K562 (cell line): ENCODE data around the gene SIRT2. TPM values are rescaled to one million over a fixed set of nuclear protein-coding genes. Genes with fewer than 3 reads are reported as not detected.

ENCODE experiments used
- CBFA2T3 ChIP-seq: fragments of 450-650 bp; IDR thresholded peaks from 2 replicates; pipeline ENCODE4 v1.6.1; 2017
- GTF2E2 ChIP-seq: fragments of 200-800 bp; sonication (Bioruptor generic); IDR thresholded peaks from 2 replicates; pipeline ENCODE4 v1.6.1; 2016; ENCODE audit warnings: missing genetic modification characterization, missing compliant biosample characterization
- HNRNPH1 ChIP-seq: fragments of 200-400 bp; formaldehyde crosslinking; optimal IDR thresholded peaks from 2 replicates; pipeline ENCODE3; 2017; ENCODE audit warnings: low read depth, mild to moderate bottlenecking, low read length, moderate library complexity
- HNRNPLL ChIP-seq: fragments of 200-400 bp; formaldehyde crosslinking; IDR thresholded peaks from 2 replicates; pipeline ENCODE4 v1.6.1; 2017; ENCODE audit warnings: low read length, low read depth, mild to moderate bottlenecking; ENCODE audit not compliant: poor library complexity, severe bottlenecking
- HOXB6 ChIP-seq: fragments of 250-450 bp; sonication (Bioruptor Pico); IDR thresholded peaks from 2 replicates; pipeline ENCODE4 v1.5.1; 2022; ENCODE audit warnings: mild to moderate bottlenecking, borderline replicate concordance
- NKRF ChIP-seq: fragments of 450-650 bp; IDR thresholded peaks from 2 replicates; pipeline ENCODE4 v1.6.1; 2016; ENCODE audit warnings: borderline replicate concordance
- NR2C2 ChIP-seq, 2 experiments: fragments of 200-800 bp in 1 of 2; sonication (Bioruptor generic) in 1 of 2; sonication (generic) in 1 of 2; formaldehyde crosslinking in 1 of 2; IDR thresholded peaks; 2 replicates each; pipeline versions ENCODE4 v1.6.1 to v1.8.0; 2016 to 2022; ENCODE audit warnings: mild to moderate bottlenecking in 1 of 2, missing compliant biosample characterization in 1 of 2, missing genetic modification characterization in 1 of 2, missing genetic modification reagents in 1 of 2
- NR3C1 ChIP-seq: sonication (generic); formaldehyde crosslinking; IDR thresholded peaks from 2 replicates; pipeline ENCODE4 v1.8.1; 2022; ENCODE audit warnings: missing genetic modification reagents
- NR4A1 ChIP-seq, 2 experiments: fragments of 250-450 bp in 1 of 2; fragments of 450-650 bp in 1 of 2; sonication (Bioruptor Pico) in 1 of 2; IDR thresholded peaks; 2 replicates each; pipeline versions ENCODE4 v1.4.0 to v1.6.1; 2016 to 2020; ENCODE audit warnings: mild to moderate bottlenecking in 2 of 2, missing compliant biosample characterization in 1 of 2, missing genetic modification characterization in 1 of 2, moderate library complexity in 1 of 2
- REST ChIP-seq, 2 experiments: fragments of 450-650 bp; formaldehyde crosslinking in 1 of 2; IDR thresholded peaks; 2 replicates each; pipeline versions ENCODE4 v1.4.0 to v1.6.1; 2014 to 2020; ENCODE audit warnings: mild to moderate bottlenecking in 2 of 2, borderline replicate concordance in 1 of 2, low read depth in 1 of 2
- RFX7 ChIP-seq: fragments of 250-450 bp; sonication (Bioruptor Pico); IDR thresholded peaks from 2 replicates; pipeline ENCODE4 v1.5.1; 2021; ENCODE audit warnings: mild to moderate bottlenecking
- SMAD3 ChIP-seq: fragments of 450-650 bp; formaldehyde crosslinking; conservative IDR thresholded peaks from 2 replicates; pipeline ENCODE4 v1.4.0; 2020; ENCODE audit warnings: mild to moderate bottlenecking
- ZNF217 ChIP-seq: sonication (generic); formaldehyde crosslinking; IDR thresholded peaks from 2 replicates; pipeline ENCODE4 v1.8.0; 2022; ENCODE audit warnings: mild to moderate bottlenecking, missing genetic modification reagents
- ZNF740 ChIP-seq, 3 experiments: fragments of 200-800 bp in 1 of 3; sonication (Bioruptor generic) in 1 of 3; sonication (generic) in 1 of 3; formaldehyde crosslinking in 1 of 3; IDR thresholded peaks; 2 replicates each; pipeline versions ENCODE4 v1.6.1 to v1.8.0; 2016 to 2022; ENCODE audit warnings: mild to moderate bottlenecking in 2 of 3, missing compliant biosample characterization in 2 of 3, missing genetic modification characterization in 2 of 3, missing genetic modification reagents in 1 of 3
- polyA plus RNA-seq, 8 experiments: library from polyadenylated mRNA; depleted of rRNA in 4 of 8; stranded (reverse) in 5 of 8; unstranded in 3 of 8; fragments of >200 nt; fragmentation: Nextera tagmentation in 2 of 8; fragmentation: Illumina TruSeq in 1 of 8; extraction: Ambion mirVana in 2 of 8; extraction: Trizol in 1 of 8; gene quantifications; 2 replicates each; pipeline versions ENCODE4 v1.2.1 to v1.2.3, GENCODE V29; 2011 to 2014; ENCODE audit warnings: inconsistent platforms in 1 of 8, missing spikeins in 1 of 8
- total RNA-seq, 7 experiments: library from RNA; depleted of rRNA in 6 of 7; stranded (reverse); fragments of >200 nt in 6 of 7; fragmentation: Illumina TruSeq in 2 of 7; extraction: Trizol in 2 of 7; gene quantifications; 2 replicates each; pipeline versions ENCODE4 v1.2.1 to v1.2.3, GENCODE V29; 2011 to 2021; ENCODE audit warnings: low replicate concordance in 1 of 7

Gene SIRT2
- total and polyA plus RNA-seq, 9 of the 15 experiments (the other 6 are each of a cell fraction or from before 2014, with no cell fraction given): 2.3 to 35.2 (median 22.9) TPM

GRCh38 chr19:38849147-38849859 lies 50.1 kb downstream of the SIRT2 start (continued):
- TF ChIP-seq NR2C2 (CRISPR knock-in tag; IDR thresholded peaks at IDR 0.05) (no peak; the same call in 1 of the 2 replicates), NR2C2 (tag; IDR thresholded peaks at IDR 0.05) (no peak), NKRF (peak; percentile 87; the same call in 1 of the 2 replicates), HOXB6 (no peak), NR3C1 (CRISPR knock-in tag) (peak; percentile 86), RFX7 (CRISPR knock-in tag) (no peak), HNRNPLL (peak; percentile 91), HNRNPH1 (peak; percentile 33), GTF2E2 (tag) (peak; percentile 46; the same call in 1 of the 2 replicates), CBFA2T3 (peak; percentile 21; the same call in 1 of the 2 replicates), ZNF740 (CRISPR knock-in tag; IDR thresholded peaks at IDR 0.05) (peak; percentile 86), ZNF740 (tag; IDR thresholded peaks at IDR 0.05) (peak in 1 of 2 experiments; percentile 84; a peak in 2 of 4 replicates), ZNF217 (CRISPR knock-in tag) (no peak), REST (IDR thresholded peaks at IDR 0.05; ENCODE audit: borderline replicate concordance) (no peak), REST (CRISPR knock-in tag; IDR thresholded peaks at IDR 0.05; ENCODE audit: low read depth) (0 out of 2 replicates have a peak, but pooled peaks have one; percentile 23), NR4A1 (CRISPR knock-in tag; IDR thresholded peaks at IDR 0.05) (no peak), NR4A1 (tag; IDR thresholded peaks at IDR 0.05) (0 out of 2 replicates have a peak, but pooled peaks have one; percentile 33), SMAD3 (CRISPR knock-in tag) (peak; percentile 61; the same call in 1 of the 2 replicates)
